8988T (cell line): ENCODE results near the gene ZNF609.

Experiments used
- DNase-seq: peaks from one replicate; pipeline ENCODE4 v3.0.0; 2011

The ZNF609 gene

GRCh38 chr15:64544450-64544849 lies 84.1 kb downstream of the ZNF609 start:
- DNase-seq, result no peak

GRCh38 chr15:64547275-64547674 lies 86.9 kb downstream of the ZNF609 start:
- DNase-seq, result no peak

GRCh38 chr15:64548235-64548634 lies 87.9 kb downstream of the ZNF609 start:
- no peak for DNase-seq

- DNase-seq, result no peak
Measured at GRCh38 chr15:64549860-64550259, 89.5 kb downstream of the ZNF609 start.

GRCh38 chr15:64552281-64552948 lies 92.0 kb downstream of the ZNF609 start:
- no peak for DNase-seq

GRCh38 chr15:64558460-64559179 lies 98.2 kb downstream of the ZNF609 start:
- DNase-seq, result no peak

- no peak for DNase-seq
Measured at GRCh38 chr15:64559243-64559642, 98.9 kb downstream of the ZNF609 start.

GRCh38 chr15:64560501-64560900 lies 100.1 kb downstream of the ZNF609 start:
- DNase-seq, result no peak

GRCh38 chr15:64560998-64561397 lies 100.6 kb downstream of the ZNF609 start:
- DNase-seq, result no peak

- DNase-seq, result no peak
Measured at GRCh38 chr15:64562003-64562640, 101.7 kb downstream of the ZNF609 start.

- DNase-seq, result no peak
Measured at GRCh38 chr15:64566102-64566501, 105.7 kb downstream of the ZNF609 start.

- DNase-seq, result no peak
Measured at GRCh38 chr15:64566629-64567427, 106.5 kb downstream of the ZNF609 start.

GRCh38 chr15:64568765-64569164 lies 108.4 kb downstream of the ZNF609 start:
- no peak for DNase-seq

GRCh38 chr15:64571857-64572291 lies 111.5 kb downstream of the ZNF609 start:
- no peak for DNase-seq

GRCh38 chr15:64572856-64573255 lies 112.5 kb downstream of the ZNF609 start:
- no peak for DNase-seq

GRCh38 chr15:64574301-64575017 lies 114.1 kb downstream of the ZNF609 start:
- DNase-seq, result no peak

- DNase-seq, result no peak
Measured at GRCh38 chr15:64580696-64581407, 120.5 kb downstream of the ZNF609 start.

GRCh38 chr15:64581408-64581761 lies 121.0 kb downstream of the ZNF609 start:
- no peak for DNase-seq

GRCh38 chr15:64582202-64582601 lies 121.8 kb downstream of the ZNF609 start:
- DNase-seq, result no peak

GRCh38 chr15:64583519-64583918 lies 123.1 kb downstream of the ZNF609 start:
- DNase-seq, result no peak

GRCh38 chr15:64583983-64584382 lies 123.6 kb downstream of the ZNF609 start:
- no peak for DNase-seq
